Thyroid gland (tissue), 4 donors: Measurements from ENCODE around the gene SEMA4D. TPM values are rescaled to one million over a fixed set of nuclear protein-coding genes. Genes with fewer than 3 reads are reported as not detected.

Source experiments
- DNase-seq, 2 donors: peaks; one replicate each; pipeline ENCODE4 v3.0.0-alpha.2; 2019
- H3K27ac ChIP-seq, 3 donors: fragments of 200-600 bp; sonication (generic); 1 replicate in 2 of 3; 2 replicates in 1 of 3; pipeline ENCODE4 v1.5.1; 2016 to 2019; ENCODE audit warnings: mild to moderate bottlenecking in 1 of 3, moderate library complexity in 1 of 3
- H3K27me3 ChIP-seq: fragments of 200-600 bp; sonication (generic); one replicate; pipeline ENCODE4 v1.5.1; 2019
- H3K36me3 ChIP-seq, 2 donors: fragments of 200-600 bp; sonication (generic); one replicate each; pipeline ENCODE4 v1.5.1; 2016 to 2019
- H3K4me1 ChIP-seq, 2 donors: fragments of 200-600 bp; sonication (generic); one replicate each; pipeline ENCODE4 v1.5.1; 2017 to 2019
- H3K4me3 ChIP-seq, 3 donors: fragments of 200-600 bp; sonication (generic); replicated peaks in 1 of 3; 1 replicate in 2 of 3; 2 replicates in 1 of 3; pipeline ENCODE4 v1.5.1; 2016; ENCODE audit warnings: mild to moderate bottlenecking in 1 of 3
- H3K9me3 ChIP-seq: fragments of 200-600 bp; sonication (generic); one replicate; pipeline ENCODE4 v1.5.1; 2017
- CTCF ChIP-seq, 6 experiments: fragments of 200-600 bp in 3 of 6; fragments of 450-650 bp in 3 of 6; sonication (generic) in 3 of 6; IDR thresholded peaks; one replicate each; pipeline ENCODE4 v1.5.1; 2016 to 2019; ENCODE audit warnings: antibody characterized with exemption in 6 of 6, mild to moderate bottlenecking in 2 of 6, inconsistent platforms in 1 of 6, moderate library complexity in 1 of 6
- POLR2A ChIP-seq, 2 donors: fragments of 450-650 bp; IDR thresholded peaks; one replicate each; pipeline ENCODE4 v1.6.1; 2017; ENCODE audit warnings: antibody characterized with exemption in 2 of 2, mild to moderate bottlenecking in 2 of 2, moderate library complexity in 1 of 2
- WGBS, 2 donors: methylation state at CpG; one replicate each; pipeline ENCODE4 v1.1.5; 2017; 5-methylcytosine and 5-hydroxymethylcytosine counted together
- intact Hi-C: fragments of 100-400 bp; cut with DNase I; formaldehyde crosslinking; loops from one replicate; pipeline ENCODE4 v1.15.1; 2023
- total RNA-seq, 4 donors: library from RNA; depleted of rRNA; stranded (reverse); fragments of >200 nt; gene quantifications; one replicate each; pipeline ENCODE4 v1.2.3, GENCODE V29; 2016

The SEMA4D gene
- total RNA-seq, 4 donors from 2014 or later = 19.9 to 29.6 (median 28.9) TPM

GRCh38 chr9:89420397-89421178 is 77.3 kb downstream of the SEMA4D start:
- intact Hi-C loops = no loop called here
- 90 to 97% methylated on average over 9 of the region's 9 CpGs for WGBS, 2 donors
- Histone ChIP-seq H3K4me1 (peaks cover 14 to 19% of the 10 kb centered on the region in 2 donors), H3K4me3 (no peak overlapping the region), H3K36me3 (no peaks in the 10 kb centered on the region), H3K9me3 (no peaks in the 10 kb centered on the region), H3K27ac (no peak overlapping the region), H3K27me3 (no peaks in the 10 kb centered on the region)
- TF ChIP-seq POLR2A (IDR thresholded peaks at IDR 0.05) = no peak
- TF ChIP-seq CTCF (IDR thresholded peaks at IDR 0.05) = no peak
- DNase-seq = no peak

GRCh38 chr9:89419978-89420394 is 77.9 kb downstream of the SEMA4D start:
- intact Hi-C loops = no loop called here

GRCh38 chr9:89418882-89419640 is 78.9 kb downstream of the SEMA4D start:
- Histone ChIP-seq H3K27ac (no peak overlapping the region), H3K9me3 (no peaks in the 10 kb centered on the region), H3K27me3 (no peaks in the 10 kb centered on the region), H3K4me3 (no peak overlapping the region), H3K4me1 (peaks cover 14 to 15% of the 10 kb centered on the region in 2 donors), H3K36me3 (no peaks in the 10 kb centered on the region)
- intact Hi-C loops = no loop called here
- WGBS, 2 donors = 66 to 76% methylated on average over 21 of the region's 21 CpGs
- DNase-seq = no peak
- TF ChIP-seq CTCF (IDR thresholded peaks at IDR 0.05) = no peak
- no peak for TF ChIP-seq POLR2A (IDR thresholded peaks at IDR 0.05)

More at GRCh38 chr9:89419978-89420394, 77.9 kb downstream of the SEMA4D start:
- no peaks in the 10 kb centered on the region for H3K36me3 ChIP-seq
- 89 to 92% methylated on average over 6 of the region's 6 CpGs for WGBS, 2 donors
- no peak overlapping the region for H3K4me3 ChIP-seq
- no peaks in the 10 kb centered on the region for H3K27me3 ChIP-seq
- H3K27ac ChIP-seq = no peak overlapping the region
- no peaks in the 10 kb centered on the region for H3K9me3 ChIP-seq
- TF ChIP-seq POLR2A (IDR thresholded peaks at IDR 0.05) (no peak), CTCF (IDR thresholded peaks at IDR 0.05) (no peak)
- no peak for DNase-seq
- peaks cover 14 to 15% of the 10 kb centered on the region in 2 donors for H3K4me1 ChIP-seq

- Histone ChIP-seq H3K27me3 (no peaks in the 10 kb centered on the region), H3K4me3 (no peak overlapping the region), H3K36me3 (no peaks in the 10 kb centered on the region), H3K27ac (peak overlapping the region in 1 of 3 donors; percentile 3), H3K9me3 (no peaks in the 10 kb centered on the region), H3K4me1 (peaks cover 14 to 15% of the 10 kb centered on the region in 2 donors)
- TF ChIP-seq CTCF (IDR thresholded peaks at IDR 0.05) (no peak), POLR2A (IDR thresholded peaks at IDR 0.05) (no peak)
- 49 to 63% methylated on average over 9 of the region's 9 CpGs for WGBS, 2 donors
- intact Hi-C loops = no loop called here
- no peak for DNase-seq
Observed at GRCh38 chr9:89418474-89418845, 79.5 kb downstream of the SEMA4D start.
